GM23248 (cell line): Measurements from ENCODE around the gene NELFA.

Source experiments
- EZH2 ChIP-seq: fragments of 200-600 bp; sonication (generic); IDR thresholded peaks from 2 replicates; pipeline ENCODE4 v1.6.1; 2018; ENCODE audit warnings: antibody characterized with exemption, mild to moderate bottlenecking; ENCODE audit not compliant: insufficient read depth, poor library complexity, severe bottlenecking
- EZH2phosphoT487 ChIP-seq: fragments of 200-600 bp; sonication (generic); IDR thresholded peaks from 2 replicates; pipeline ENCODE4 v1.6.1; 2018; ENCODE audit warnings: antibody characterized with exemption, moderate library complexity, mild to moderate bottlenecking, low read depth; ENCODE audit not compliant: insufficient read depth

GRCh38 chr4:1962980-1963379 lies 45.8 kb downstream of the NELFA start:
- no peak for TF ChIP-seq EZH2
- TF ChIP-seq EZH2phosphoT487 = no peak
